Central memory CD8-positive, alpha-beta T cell (primary cell): Measurements from ENCODE around the gene RMC1.

Experiments used
- ATAC-seq: fragments of 150-1000 bp; cut with Tn5 transposase; replicated peaks from 2 replicates; pipeline ENCODE4 v1.10.0; 2022; ENCODE audit warnings: mild to moderate bottlenecking, moderate FRiP score, moderate number of reproducible peaks; ENCODE audit not compliant: poor library complexity, severe bottlenecking; ENCODE audit errors: extremely low read depth
- DNase-seq, 2 donors: peaks; one replicate each; pipeline ENCODE4 v3.0.0; 2021; ENCODE audit warnings: low spot score in 2 of 2
- H3K27ac Mint-ChIP-seq: one replicate; pipeline ENCODE4 v1.8.0; 2022; ENCODE audit warnings: low read depth, mild to moderate bottlenecking, moderate library complexity, mixed read lengths
- H3K27me3 Mint-ChIP-seq: one replicate; pipeline ENCODE4 v1.8.0; 2022; ENCODE audit warnings: mixed read lengths
- H3K36me3 Mint-ChIP-seq: one replicate; pipeline ENCODE4 v1.8.0; 2022; ENCODE audit warnings: mild to moderate bottlenecking, moderate library complexity, mixed read lengths; ENCODE audit not compliant: insufficient read depth
- H3K4me1 Mint-ChIP-seq: one replicate; pipeline ENCODE4 v1.8.0; 2022; ENCODE audit warnings: mixed read lengths
- H3K4me3 Mint-ChIP-seq: one replicate; pipeline ENCODE4 v1.8.0; 2022; ENCODE audit warnings: mild to moderate bottlenecking, moderate library complexity, mixed read lengths
- H3K9me3 Mint-ChIP-seq: one replicate; pipeline ENCODE4 v1.8.0; 2022; ENCODE audit warnings: mixed read lengths

The RMC1 gene

DNA sequence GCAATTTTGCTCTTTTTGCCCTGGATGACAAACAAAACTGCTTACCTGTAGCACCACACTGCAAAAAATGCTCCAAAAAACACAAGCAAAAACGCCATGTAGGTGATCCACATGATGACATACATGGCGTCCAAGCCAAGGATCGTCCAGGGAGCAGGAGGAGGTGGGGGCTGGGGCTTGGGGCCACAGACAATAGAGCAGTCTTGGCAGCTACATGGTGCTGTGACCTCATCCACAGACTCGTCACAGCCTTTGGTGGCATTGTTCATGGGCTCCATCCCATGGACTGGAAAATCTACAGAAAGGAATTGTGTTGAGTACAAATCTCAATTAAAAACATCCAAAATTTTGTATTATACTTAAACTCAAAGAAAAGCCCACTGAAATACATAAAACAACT is 56.9 kb downstream of the RMC1 start:
- no peak for ATAC-seq
- no peaks in the 10 kb centered on the region for H3K9me3 Mint-ChIP-seq
- DNase-seq = no peak
- peaks cover 27% of the 10 kb centered on the region for H3K4me1 Mint-ChIP-seq
- peaks cover 51% of the 10 kb centered on the region for H3K36me3 Mint-ChIP-seq
- H3K27me3 Mint-ChIP-seq = no peaks in the 10 kb centered on the region
- H3K4me3 Mint-ChIP-seq = no peak overlapping the region
- H3K27ac Mint-ChIP-seq = no peak overlapping the region

DNA sequence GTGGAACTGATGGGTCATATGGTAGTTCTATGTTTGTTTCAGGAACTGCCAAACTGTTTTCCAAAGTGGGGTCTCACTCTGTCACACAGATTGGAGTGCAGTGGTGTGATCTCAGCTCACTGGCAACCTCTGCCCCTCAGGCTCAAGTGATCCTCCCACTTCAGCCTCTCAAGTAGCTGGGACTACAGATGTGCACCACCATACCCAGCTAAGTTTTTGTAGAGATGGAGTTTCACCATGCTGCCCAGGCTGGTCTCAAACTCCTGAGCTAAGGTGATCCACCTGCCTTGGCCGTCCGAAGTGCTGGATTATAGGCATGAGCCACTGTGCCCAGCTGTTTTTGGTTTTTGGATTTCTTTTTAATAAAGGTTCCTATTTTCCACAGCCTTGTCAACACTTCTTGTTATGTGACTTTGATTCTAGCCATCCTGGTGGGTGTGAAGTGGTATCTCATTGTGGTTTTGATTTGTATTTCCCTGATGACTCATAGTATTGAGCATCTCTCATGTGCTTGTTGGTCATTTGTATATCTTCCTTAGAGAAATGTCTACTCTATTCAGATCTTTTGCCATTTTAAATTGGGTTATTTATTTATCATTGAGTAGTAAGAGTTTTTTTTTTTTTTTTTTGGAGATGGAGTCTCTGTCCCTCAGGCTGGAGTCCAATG is 60.2 kb downstream of the RMC1 start:
- peaks cover 25% of the 10 kb centered on the region for H3K4me1 Mint-ChIP-seq
- H3K36me3 Mint-ChIP-seq = peaks cover 49% of the 10 kb centered on the region
- peak overlapping the region; percentile 26 for H3K4me3 Mint-ChIP-seq
- no peaks in the 10 kb centered on the region for H3K27me3 Mint-ChIP-seq
- peak overlapping the region; percentile 33 for H3K27ac Mint-ChIP-seq
- ATAC-seq (peak; percentile 99), DNase-seq (no peak)
- no peaks in the 10 kb centered on the region for H3K9me3 Mint-ChIP-seq

DNA sequence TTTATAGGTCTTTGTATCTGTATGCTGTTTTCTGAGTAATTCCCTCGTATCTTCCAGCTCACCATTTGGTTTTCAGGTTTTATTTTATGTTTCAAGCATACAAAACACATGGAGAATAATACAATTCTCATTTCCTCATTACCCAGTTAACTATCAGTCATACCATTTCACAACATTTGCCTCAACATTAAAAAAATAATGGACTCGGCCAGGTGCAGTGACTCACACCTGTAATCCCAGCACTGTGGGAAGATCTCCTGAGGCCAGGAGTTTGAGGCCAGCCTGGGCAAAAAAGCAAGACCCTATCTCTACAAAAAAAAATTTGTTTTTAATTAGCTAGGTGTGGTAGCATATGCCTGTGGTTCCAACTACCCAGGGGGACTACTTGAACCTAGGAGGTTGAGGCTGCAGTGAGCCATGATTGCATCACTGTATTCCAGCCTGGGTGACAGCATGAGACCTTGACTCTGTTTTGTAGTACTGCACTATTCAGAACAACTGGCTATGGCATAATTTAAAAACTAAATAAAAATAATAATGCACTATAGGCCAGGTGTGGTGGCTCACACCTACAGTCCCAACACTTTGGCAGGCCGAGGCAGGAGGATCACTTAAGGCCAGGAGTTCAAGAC is 62.7 kb downstream of the RMC1 start:
- Mint-ChIP-seq H3K36me3 (peaks cover 42% of the 10 kb centered on the region), H3K9me3 (no peaks in the 10 kb centered on the region), H3K27ac (no peak overlapping the region), H3K4me3 (no peak overlapping the region), H3K4me1 (peaks cover 35% of the 10 kb centered on the region), H3K27me3 (no peaks in the 10 kb centered on the region)
- DNase-seq (no peak), ATAC-seq (no peak)

DNA sequence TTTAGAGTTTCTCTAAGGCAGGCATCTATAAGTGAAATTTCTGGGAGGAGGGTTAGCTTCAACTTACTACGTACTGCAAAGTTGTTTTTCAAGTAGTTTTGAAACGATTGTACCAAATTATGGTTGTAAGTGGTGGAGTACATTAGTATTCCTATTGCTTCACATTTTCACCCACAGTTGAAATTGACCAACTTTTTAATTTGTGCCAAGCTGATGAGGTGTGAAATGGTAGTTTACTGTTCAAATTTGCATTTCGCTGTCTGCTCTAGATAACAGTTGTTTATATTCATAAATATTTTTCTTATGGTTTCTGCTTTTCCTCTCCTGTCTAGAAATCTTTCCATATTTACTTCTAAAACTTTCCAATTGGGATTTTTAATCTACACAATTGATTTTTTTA is 64.4 kb downstream of the RMC1 start:
- peaks cover 38% of the 10 kb centered on the region for H3K36me3 Mint-ChIP-seq
- no peak overlapping the region for H3K4me3 Mint-ChIP-seq
- H3K4me1 Mint-ChIP-seq = peaks cover 40% of the 10 kb centered on the region
- no peaks in the 10 kb centered on the region for H3K27me3 Mint-ChIP-seq
- ATAC-seq (no peak), DNase-seq (no peak)
- peak overlapping the region; percentile 52 for H3K27ac Mint-ChIP-seq
- H3K9me3 Mint-ChIP-seq = no peaks in the 10 kb centered on the region

DNA sequence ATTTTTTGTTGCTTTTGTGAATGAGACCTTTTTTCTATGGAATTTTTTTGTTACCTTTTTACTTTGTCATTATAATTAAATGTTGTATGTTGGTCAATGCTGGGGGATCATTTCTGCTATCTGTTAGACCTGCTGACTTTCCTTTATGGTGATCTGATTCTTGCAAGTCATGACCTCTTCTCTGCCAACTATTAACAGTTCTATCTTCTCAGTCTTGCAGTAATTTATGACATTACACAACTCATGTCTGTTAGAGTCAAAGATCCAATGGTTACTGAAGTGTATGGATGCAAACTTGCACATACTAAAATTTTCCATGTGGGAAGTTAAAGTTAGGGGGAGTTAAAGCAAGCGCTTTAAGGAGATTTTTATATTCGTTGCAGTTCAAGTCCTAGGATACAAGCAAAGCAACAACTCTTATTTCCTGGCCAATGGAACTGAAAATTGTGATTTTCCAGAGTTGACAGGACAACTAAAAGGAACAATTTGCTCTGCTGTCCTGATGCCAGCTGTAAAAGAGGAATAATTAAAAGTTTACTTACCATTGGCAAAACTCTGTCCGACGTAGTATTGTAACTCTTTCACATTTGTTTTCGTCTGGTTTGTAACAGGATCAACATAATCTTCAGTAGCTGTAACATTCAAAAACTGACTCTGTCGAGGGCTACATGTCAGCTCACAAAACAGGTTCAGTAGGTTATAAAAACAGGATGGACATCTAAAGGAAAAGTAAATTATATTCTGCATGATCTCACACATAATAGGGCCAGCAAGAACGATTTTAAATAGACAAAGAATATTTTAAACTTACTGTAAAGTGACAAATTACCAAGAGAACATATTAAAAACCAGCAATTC is 65.2 kb downstream of the RMC1 start:
- no peak overlapping the region for H3K4me3 Mint-ChIP-seq
- no peak for DNase-seq
- peak overlapping the region; percentile 52 for H3K27ac Mint-ChIP-seq
- ATAC-seq = no peak
- no peaks in the 10 kb centered on the region for H3K27me3 Mint-ChIP-seq
- peaks cover 34% of the 10 kb centered on the region for H3K36me3 Mint-ChIP-seq
- H3K9me3 Mint-ChIP-seq = no peaks in the 10 kb centered on the region
- peaks cover 36% of the 10 kb centered on the region for H3K4me1 Mint-ChIP-seq

DNA sequence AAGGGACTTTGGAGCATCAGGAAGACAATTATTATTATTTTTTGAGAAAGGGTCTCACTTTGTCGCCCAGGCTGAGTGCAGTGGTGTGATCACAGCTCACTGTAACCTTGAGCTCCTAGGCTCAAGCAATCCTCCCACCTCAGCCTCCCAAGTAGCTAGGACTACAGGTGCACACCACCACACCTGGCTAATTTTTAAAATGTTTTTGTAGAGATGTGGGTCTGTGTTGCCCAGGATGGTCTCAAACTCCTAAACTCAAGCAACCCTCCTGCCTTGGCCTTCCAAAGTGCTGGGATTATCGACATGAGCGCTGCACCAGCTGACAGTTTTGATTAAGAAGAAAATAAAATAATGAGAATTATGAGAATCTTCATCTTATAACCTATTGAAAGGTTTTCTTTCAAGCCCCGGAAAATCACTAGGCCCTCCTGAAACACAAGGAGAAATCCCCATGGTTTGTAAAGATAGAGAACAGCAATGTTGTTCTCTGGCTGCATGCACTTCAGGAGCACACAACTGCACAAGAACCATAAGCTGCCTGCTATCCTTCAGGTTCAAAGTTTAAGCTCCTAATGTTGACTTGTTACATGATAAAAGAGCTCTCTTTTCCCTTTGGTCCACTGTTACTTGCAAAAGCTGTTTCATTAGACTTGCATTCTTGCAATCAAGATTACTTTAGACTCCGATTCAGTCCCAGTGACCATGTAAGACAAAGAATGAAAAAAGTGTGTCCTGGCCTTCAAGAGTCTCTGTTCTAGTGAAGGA is 66.2 kb downstream of the RMC1 start:
- Mint-ChIP-seq H3K4me3 (no peak overlapping the region), H3K27ac (peak overlapping the region; percentile 52), H3K4me1 (peaks cover 41% of the 10 kb centered on the region), H3K27me3 (no peaks in the 10 kb centered on the region), H3K36me3 (peaks cover 35% of the 10 kb centered on the region), H3K9me3 (no peaks in the 10 kb centered on the region)
- no peak for DNase-seq
- no peak for ATAC-seq

DNA sequence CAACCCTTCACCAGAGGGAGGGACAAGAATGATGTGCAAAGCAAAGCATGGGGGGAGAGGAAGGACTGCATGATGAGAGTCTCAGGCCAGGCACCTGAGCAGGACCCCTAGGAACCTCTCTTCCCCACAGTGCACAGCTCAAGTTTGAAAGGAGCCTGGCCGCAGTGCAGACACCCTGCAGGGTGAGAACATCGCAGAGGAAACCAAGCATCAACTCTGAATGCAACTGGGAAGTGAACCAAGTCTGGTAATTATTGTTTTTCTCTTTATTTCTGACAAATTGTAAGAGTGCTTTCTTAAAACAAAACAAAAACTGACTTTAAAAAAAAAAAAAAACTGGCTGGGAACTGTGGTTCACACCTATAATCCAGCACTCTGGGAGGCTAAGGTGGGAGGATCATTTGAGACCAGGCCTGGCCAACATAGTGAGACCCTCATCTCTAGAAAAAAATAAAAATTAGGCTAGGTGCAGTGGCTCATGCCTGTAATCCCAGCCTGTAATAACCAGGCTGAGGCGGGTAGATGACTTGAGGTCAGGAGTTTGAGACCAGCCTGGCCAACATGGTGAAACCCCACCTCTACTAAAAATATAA is 67.7 kb downstream of the RMC1 start:
- DNase-seq = peak in 1 of 2 donors; percentile 34
- peak overlapping the region; percentile 52 for H3K4me3 Mint-ChIP-seq

DNA sequence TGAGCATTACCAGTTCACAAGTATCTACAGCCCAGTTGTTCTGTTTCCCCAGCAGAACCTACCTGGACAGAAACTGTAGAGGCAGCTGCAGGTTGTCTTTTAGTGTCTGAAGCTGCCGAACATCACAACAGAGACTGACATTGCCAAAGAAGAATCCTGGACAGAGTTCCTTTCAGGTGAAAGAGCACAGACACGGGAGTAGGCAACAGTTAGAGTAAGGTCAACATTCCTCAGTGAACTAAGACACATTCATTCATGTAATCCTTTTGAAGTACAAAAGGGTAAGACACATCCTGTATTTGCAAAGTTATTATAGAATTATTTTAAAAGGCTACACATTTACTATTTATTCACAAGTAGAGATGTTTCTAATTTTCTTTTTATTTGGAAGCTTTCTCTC is 68.7 kb downstream of the RMC1 start:
- Mint-ChIP-seq H3K36me3 (peaks cover 24% of the 10 kb centered on the region), H3K4me1 (peaks cover 51% of the 10 kb centered on the region), H3K27ac (peak overlapping the region; percentile 46), H3K9me3 (no peaks in the 10 kb centered on the region), H3K27me3 (no peaks in the 10 kb centered on the region), H3K4me3 (no peak overlapping the region)
- DNase-seq = no peak
- ATAC-seq = no peak

More for the DNA sequence above, 67.7 kb downstream of the RMC1 start:
- Mint-ChIP-seq H3K9me3 (no peaks in the 10 kb centered on the region), H3K4me1 (peaks cover 50% of the 10 kb centered on the region), H3K27me3 (no peaks in the 10 kb centered on the region), H3K27ac (peak overlapping the region; percentile 91), H3K36me3 (peaks cover 26% of the 10 kb centered on the region)
- ATAC-seq = peak; percentile 87

DNA sequence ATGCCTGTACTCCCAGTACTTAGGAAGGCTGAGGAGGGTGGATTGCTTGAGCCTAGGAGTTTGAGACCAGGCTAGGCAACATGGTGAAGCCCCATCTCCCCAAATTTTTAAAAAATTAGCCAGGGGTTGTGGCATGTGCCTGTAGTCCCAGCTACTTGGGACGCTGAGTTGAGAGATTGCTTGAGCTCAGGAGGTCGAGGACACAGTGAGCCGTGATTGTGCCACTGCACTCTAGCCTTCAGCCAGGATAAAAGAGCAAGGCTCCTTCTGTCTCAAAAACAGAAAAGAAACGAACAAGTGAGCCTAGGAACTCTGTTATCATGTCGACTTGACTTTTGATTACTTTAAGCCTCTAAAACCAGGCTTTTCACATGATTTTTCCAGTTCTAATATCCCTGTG is 69.3 kb downstream of the RMC1 start:
- DNase-seq (no peak), ATAC-seq (no peak)
- peaks cover 20% of the 10 kb centered on the region for H3K36me3 Mint-ChIP-seq
- H3K4me1 Mint-ChIP-seq = peaks cover 51% of the 10 kb centered on the region
- no peaks in the 10 kb centered on the region for H3K27me3 Mint-ChIP-seq
- no peaks in the 10 kb centered on the region for H3K9me3 Mint-ChIP-seq
- peak overlapping the region; percentile 13 for H3K4me3 Mint-ChIP-seq
- peak overlapping the region; percentile 46 for H3K27ac Mint-ChIP-seq

DNA sequence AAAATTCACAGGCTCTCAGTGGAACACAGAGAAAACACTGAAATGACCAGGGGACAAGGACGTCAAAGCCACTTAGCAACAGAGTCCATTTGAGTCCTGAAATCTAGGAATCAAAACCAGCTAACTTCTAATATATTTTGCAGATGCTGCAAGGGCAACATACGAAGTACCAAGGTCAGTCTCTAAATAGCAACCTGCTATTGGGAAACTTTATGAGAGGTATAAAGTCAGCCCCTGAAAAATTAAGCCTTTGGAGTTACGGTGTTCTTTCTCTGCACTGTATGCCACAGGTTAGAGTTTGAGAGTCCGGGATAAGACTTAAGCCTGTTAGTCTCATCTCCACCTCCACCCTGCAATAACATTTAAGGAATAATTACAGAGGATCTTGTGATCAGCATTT is 69.7 kb downstream of the RMC1 start:
- no peaks in the 10 kb centered on the region for H3K27me3 Mint-ChIP-seq
- peaks cover 51% of the 10 kb centered on the region for H3K4me1 Mint-ChIP-seq
- H3K27ac Mint-ChIP-seq = peak overlapping the region; percentile 95
- H3K36me3 Mint-ChIP-seq = peaks cover 21% of the 10 kb centered on the region
- ATAC-seq (no peak), DNase-seq (no peak)
- H3K9me3 Mint-ChIP-seq = no peaks in the 10 kb centered on the region
- H3K4me3 Mint-ChIP-seq = peak overlapping the region; percentile 68

DNA sequence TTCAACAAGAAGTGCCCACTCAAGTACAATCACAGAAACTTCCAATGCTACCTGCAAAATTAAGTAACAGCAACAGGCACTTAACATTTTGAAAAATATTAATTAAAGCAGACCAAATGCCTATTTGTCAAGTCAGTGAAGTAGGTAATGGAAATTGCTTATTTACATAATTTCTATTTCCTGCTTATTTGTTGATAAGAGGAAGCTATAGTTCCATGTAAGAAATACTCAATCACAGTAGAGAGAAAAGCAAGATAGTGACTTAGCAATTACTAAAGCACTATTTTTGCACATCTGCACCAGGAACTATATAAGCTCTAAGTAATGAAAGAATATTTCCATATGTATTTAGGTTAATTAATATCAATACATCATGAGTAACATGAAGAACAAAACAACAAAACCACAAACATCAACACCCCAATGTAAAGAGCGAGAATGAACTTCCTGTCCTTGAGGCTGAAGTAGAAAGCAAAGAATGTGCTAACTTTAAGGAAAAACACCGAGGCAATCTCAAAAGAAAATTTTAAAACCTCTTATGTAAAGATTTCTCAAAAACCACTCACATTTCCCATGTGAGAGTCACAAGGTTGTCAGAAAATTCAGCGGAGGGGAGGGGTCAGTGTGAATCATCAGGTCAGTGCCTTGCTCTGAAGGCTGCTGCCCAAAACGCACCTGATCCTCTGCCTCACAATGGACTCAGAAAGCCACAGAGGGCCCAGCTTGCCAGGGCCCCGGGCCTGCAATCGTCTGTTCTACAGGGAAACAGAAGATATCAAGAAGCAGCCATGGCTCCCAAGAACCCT is 70.5 kb downstream of the RMC1 start:
- Mint-ChIP-seq H3K27ac (peak overlapping the region; percentile 95), H3K4me3 (peak overlapping the region; percentile 68), H3K9me3 (no peaks in the 10 kb centered on the region), H3K36me3 (peaks cover 15% of the 10 kb centered on the region), H3K27me3 (no peaks in the 10 kb centered on the region), H3K4me1 (peaks cover 58% of the 10 kb centered on the region)
- peak; percentile 45 for ATAC-seq
- no peak for DNase-seq
